Small intestine (tissue), 7 donors: ENCODE data around the gene GMDS. TPM values are rescaled to one million over a fixed set of nuclear protein-coding genes. Genes with fewer than 3 reads are reported as not detected.

ENCODE experiments used
- DNase-seq, 2 donors: peaks; one replicate each; pipeline versions ENCODE4 v3.0.0 to v3.0.0-alpha.2; 2013
- FAIRE-seq: peaks from 2 replicates; lab custom pipeline; 2012; peaks lifted over from hg19 to GRCh38; lab: Jason Lieb, UNC
- H3K27ac ChIP-seq, 3 donors: one replicate each; pipeline ENCODE4 v1.5.1; 2013; ENCODE audit warnings: low read length in 2 of 3, mild to moderate bottlenecking in 2 of 3, control low read depth in 1 of 3, inconsistent platforms in 1 of 3, low read depth in 1 of 3, moderate library complexity in 1 of 3
- H3K27me3 ChIP-seq, 3 donors: one replicate each; pipeline ENCODE4 v1.6.1; 2013; ENCODE audit warnings: low read length in 3 of 3, inconsistent platforms in 1 of 3; ENCODE audit not compliant: control insufficient read depth in 3 of 3, insufficient read depth in 3 of 3
- H3K36me3 ChIP-seq, 3 donors: one replicate each; pipeline ENCODE4 v1.6.1; 2013; ENCODE audit warnings: low read length in 3 of 3, inconsistent platforms in 1 of 3, low read depth in 1 of 3, mild to moderate bottlenecking in 1 of 3, moderate library complexity in 1 of 3; ENCODE audit not compliant: control insufficient read depth in 3 of 3, insufficient read depth in 2 of 3
- H3K4me1 ChIP-seq, 3 donors: one replicate each; pipeline ENCODE4 v1.6.1; 2013; ENCODE audit warnings: low read length in 2 of 3, inconsistent platforms in 1 of 3, low read depth in 1 of 3, mild to moderate bottlenecking in 1 of 3, moderate library complexity in 1 of 3; ENCODE audit not compliant: control insufficient read depth in 3 of 3, insufficient read depth in 2 of 3
- H3K4me3 ChIP-seq, 3 donors: one replicate each; pipeline ENCODE4 v1.5.1; 2013; ENCODE audit warnings: low read length in 3 of 3, control low read depth in 1 of 3, inconsistent platforms in 1 of 3, low read depth in 1 of 3, mild to moderate bottlenecking in 1 of 3, moderate library complexity in 1 of 3
- H3K9me3 ChIP-seq, 2 donors: one replicate each; pipeline ENCODE4 v1.6.1; 2013; ENCODE audit warnings: low read depth in 1 of 2, low read length in 1 of 2; ENCODE audit not compliant: control insufficient read depth in 2 of 2, insufficient read depth in 1 of 2
- WGBS, 3 donors: extraction: QIAGEN DNeasy Blood & Tissue Kit; methylation state at CpG; one replicate each; pipeline ENCODE4 v1.1.7; 2013; 5-methylcytosine and 5-hydroxymethylcytosine counted together
- polyA plus RNA-seq, 4 donors: library from polyadenylated mRNA; stranded (reverse) in 3 of 4; unstranded in 1 of 4; fragments of 200-250 nt in 3 of 4; fragments of 120-200 nt in 1 of 4; gene quantifications; one replicate each; pipeline versions ENCODE4 v1.2.1 to v1.2.3, GENCODE V29; 2013
- donor health status: healthy with polysubstance abuse.
- donor health status: control.
- donor health status: control.
- donor health status: Bipolar disorder and iron deficiency.
- donor health status: healthy.

Gene GMDS
- polyA plus RNA-seq, 4 donors, result 64.5 to 243 (median 200) TPM

GRCh38 chr6:2147261-2147660 lies 98.1 kb downstream of the GMDS start:
- WGBS, 3 donors, result 90 to 97% (median 94%) methylated on average over 5 of the region's 5 CpGs
- no peak for FAIRE-seq

GRCh38 chr6:2144210-2144609 lies 101.2 kb downstream of the GMDS start:
- H3K27ac ChIP-seq, result no peak overlapping the region
- no peak overlapping the region for H3K4me3 ChIP-seq
- WGBS, 3 donors, result 86 to 90% (median 89%) methylated on average over 4 of the region's 4 CpGs
- no peaks in the 10 kb centered on the region for H3K27me3 ChIP-seq
- no peak for FAIRE-seq
- no peaks in the 10 kb centered on the region for H3K9me3 ChIP-seq
- H3K36me3 ChIP-seq, result no peaks in the 10 kb centered on the region
- DNase-seq, result no peak
- peaks cover 0 to 6% (median 0%) of the 10 kb centered on the region in 3 donors for H3K4me1 ChIP-seq

More at GRCh38 chr6:2147261-2147660, 98.1 kb downstream of the GMDS start:
- Histone ChIP-seq H3K9me3 (no peaks in the 10 kb centered on the region), H3K27ac (no peak overlapping the region), H3K27me3 (no peaks in the 10 kb centered on the region), H3K4me3 (no peak overlapping the region), H3K36me3 (no peaks in the 10 kb centered on the region), H3K4me1 (peaks cover 0 to 6% (median 0%) of the 10 kb centered on the region in 3 donors)
- DNase-seq, result no peak

- Histone ChIP-seq H3K36me3 (no peaks in the 10 kb centered on the region), H3K9me3 (no peaks in the 10 kb centered on the region), H3K27me3 (no peaks in the 10 kb centered on the region), H3K4me1 (peaks cover 0 to 6% (median 0%) of the 10 kb centered on the region in 3 donors), H3K27ac (no peak overlapping the region), H3K4me3 (no peak overlapping the region)
- FAIRE-seq (no peak), DNase-seq (no peak)
- WGBS, 3 donors, result 36 to 58% (median 48%) methylated on average over 16 of the region's 16 CpGs
Measured at GRCh38 chr6:2141644-2142290, 103.6 kb downstream of the GMDS start.

- Histone ChIP-seq H3K9me3 (no peaks in the 10 kb centered on the region), H3K27ac (no peak overlapping the region), H3K27me3 (no peaks in the 10 kb centered on the region), H3K4me1 (peaks cover 0 to 9% (median 8%) of the 10 kb centered on the region in 3 donors), H3K36me3 (no peaks in the 10 kb centered on the region), H3K4me3 (no peak overlapping the region)
- DNase-seq, result peak; percentile 20 to 21
- no peak for FAIRE-seq
- WGBS, 3 donors, result 75 to 80% (median 79%) methylated on average over 6 of the region's 6 CpGs
Measured at GRCh38 chr6:2140438-2141128, 104.8 kb downstream of the GMDS start.

- no peak for DNase-seq
- no peak for FAIRE-seq
- H3K4me3 ChIP-seq, result no peak overlapping the region
- H3K36me3 ChIP-seq, result no peaks in the 10 kb centered on the region
- H3K27me3 ChIP-seq, result no peaks in the 10 kb centered on the region
- WGBS, 3 donors, result 97% methylated on average over 2 of the region's 2 CpGs
- no peak overlapping the region for H3K27ac ChIP-seq
- no peaks in the 10 kb centered on the region for H3K9me3 ChIP-seq
- peaks cover 5 to 27% (median 12%) of the 10 kb centered on the region in 3 donors for H3K4me1 ChIP-seq
Measured at GRCh38 chr6:2135401-2135800, 110.0 kb downstream of the GMDS start.

- Histone ChIP-seq H3K4me1 (peaks cover 5 to 27% (median 14%) of the 10 kb centered on the region in 3 donors), H3K27me3 (no peaks in the 10 kb centered on the region), H3K27ac (peak overlapping the region in 1 of 3 donors; percentile 57), H3K36me3 (no peaks in the 10 kb centered on the region), H3K9me3 (no peaks in the 10 kb centered on the region), H3K4me3 (no peak overlapping the region)
- FAIRE-seq (no peak), DNase-seq (no peak)
Measured at GRCh38 chr6:2134554-2134953, 110.9 kb downstream of the GMDS start.

- Histone ChIP-seq H3K27ac (peak overlapping the region; percentile 18 to 57 (median 41)), H3K36me3 (no peaks in the 10 kb centered on the region), H3K4me3 (no peak overlapping the region), H3K4me1 (peaks cover 5 to 27% (median 15%) of the 10 kb centered on the region in 3 donors), H3K9me3 (no peaks in the 10 kb centered on the region), H3K27me3 (no peaks in the 10 kb centered on the region)
- DNase-seq (peak; percentile 27 to 40), FAIRE-seq (no peak)
- 44 to 75% (median 65%) methylated on average over 7 of the region's 7 CpGs for WGBS, 3 donors
Measured at GRCh38 chr6:2133716-2134310, 111.6 kb downstream of the GMDS start.

- H3K27me3 ChIP-seq, result no peaks in the 10 kb centered on the region
- H3K4me1 ChIP-seq, result peaks cover 5 to 27% (median 16%) of the 10 kb centered on the region in 3 donors
- FAIRE-seq, result no peak
- WGBS, 3 donors, result 8 to 38% (median 18%) methylated on average over 1 of the region's 1 CpG
- H3K4me3 ChIP-seq, result no peak overlapping the region
- no peaks in the 10 kb centered on the region for H3K36me3 ChIP-seq
- DNase-seq, result peak; percentile 66 to 74
- H3K9me3 ChIP-seq, result no peaks in the 10 kb centered on the region
- peak overlapping the region in 1 of 3 donors; percentile 72 for H3K27ac ChIP-seq
Measured at GRCh38 chr6:2132916-2133315, 112.5 kb downstream of the GMDS start.
